Muscle of leg (tissue), 11 donors: ENCODE measurements around the gene ARID5B. TPM values are rescaled to one million over a fixed set of nuclear protein-coding genes. Genes with fewer than 3 reads are reported as not detected.
A peak's percentile ranks its signal among the peaks of the same experiment; 100 is the strongest.

Experiments
- DNase-seq: peaks from one replicate; pipeline ENCODE4 v3.0.0; 2013
- H3K27ac ChIP-seq: one replicate; pipeline ENCODE4 v1.5.1; 2013; ENCODE audit warnings: mild to moderate bottlenecking, low read length, control low read depth
- H3K27me3 ChIP-seq: one replicate; pipeline ENCODE4 v1.6.1; 2013; ENCODE audit warnings: low read length; ENCODE audit not compliant: control insufficient read depth, insufficient read depth
- H3K36me3 ChIP-seq: one replicate; pipeline ENCODE4 v1.6.1; 2013; ENCODE audit warnings: low read length; ENCODE audit not compliant: control insufficient read depth, insufficient read depth
- H3K4me1 ChIP-seq: one replicate; pipeline ENCODE4 v1.6.1; 2013; ENCODE audit warnings: low read length; ENCODE audit not compliant: control insufficient read depth, insufficient read depth
- H3K4me3 ChIP-seq: one replicate; pipeline ENCODE4 v1.5.1; 2013; ENCODE audit warnings: low read length, control low read depth
- H3K9me3 ChIP-seq: replicated peaks from 2 replicates; pipeline ENCODE4 v1.6.1; 2013; ENCODE audit warnings: low read depth, low read length; ENCODE audit not compliant: control insufficient read depth
- WGBS: methylation state at CpG from one replicate; pipeline ENCODE4 v1.1.5; 2013; ENCODE audit warnings: missing lambda C conversion rate; ENCODE audit not compliant: insufficient coverage; 5-methylcytosine and 5-hydroxymethylcytosine counted together
- polyA plus RNA-seq, 8 donors: library from polyadenylated mRNA; unstranded; fragments of 120-200 nt; gene quantifications; one replicate each; pipeline versions ENCODE4 v1.2.1 to v1.2.3, GENCODE V29; 2013; ENCODE audit warnings: inconsistent platforms in 1 of 8, low replicate concordance in 1 of 8; ENCODE audit not compliant: insufficient read length in 8 of 8, insufficient read depth in 1 of 8
- total RNA-seq: library from RNA; stranded (reverse); fragments of 120-200 nt; gene quantifications from one replicate; pipeline ENCODE4 v1.2.4, GENCODE V29; 2013

The ARID5B gene
- total and polyA plus RNA-seq, 9 donors = 10.3 to 24.2 (median 15.2) TPM

DNA sequence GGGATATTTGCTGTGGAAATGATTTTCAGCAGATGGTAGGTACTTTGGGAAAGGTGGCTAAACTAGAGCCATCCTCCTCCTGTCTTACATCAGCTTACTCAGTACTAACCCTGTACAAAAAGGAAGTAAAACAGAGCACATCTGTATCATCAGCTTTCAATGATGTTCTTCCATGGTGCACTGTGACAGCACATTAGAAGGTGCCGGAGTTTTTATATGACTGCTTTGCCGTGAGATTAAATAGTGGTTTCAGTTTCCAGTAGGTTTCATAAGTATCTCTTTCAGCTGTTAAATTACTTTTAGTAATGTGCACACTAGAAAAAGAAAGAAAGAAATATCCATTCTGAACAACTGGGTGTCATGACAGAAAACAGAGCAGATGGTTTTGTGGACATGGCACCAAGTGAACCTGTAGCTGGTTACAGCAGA, 86.5 kb downstream of the ARID5B start:
- peak; percentile 58 for DNase-seq
- Histone ChIP-seq H3K27ac (peak overlapping the region; percentile 55), H3K27me3 (no peaks in the 10 kb centered on the region), H3K9me3 (no peaks in the 10 kb centered on the region), H3K4me1 (peaks cover 6% of the 10 kb centered on the region), H3K36me3 (no peaks in the 10 kb centered on the region), H3K4me3 (no peak overlapping the region)
- WGBS = no CpG with 5 or more reads among the region's 2 CpGs

DNA sequence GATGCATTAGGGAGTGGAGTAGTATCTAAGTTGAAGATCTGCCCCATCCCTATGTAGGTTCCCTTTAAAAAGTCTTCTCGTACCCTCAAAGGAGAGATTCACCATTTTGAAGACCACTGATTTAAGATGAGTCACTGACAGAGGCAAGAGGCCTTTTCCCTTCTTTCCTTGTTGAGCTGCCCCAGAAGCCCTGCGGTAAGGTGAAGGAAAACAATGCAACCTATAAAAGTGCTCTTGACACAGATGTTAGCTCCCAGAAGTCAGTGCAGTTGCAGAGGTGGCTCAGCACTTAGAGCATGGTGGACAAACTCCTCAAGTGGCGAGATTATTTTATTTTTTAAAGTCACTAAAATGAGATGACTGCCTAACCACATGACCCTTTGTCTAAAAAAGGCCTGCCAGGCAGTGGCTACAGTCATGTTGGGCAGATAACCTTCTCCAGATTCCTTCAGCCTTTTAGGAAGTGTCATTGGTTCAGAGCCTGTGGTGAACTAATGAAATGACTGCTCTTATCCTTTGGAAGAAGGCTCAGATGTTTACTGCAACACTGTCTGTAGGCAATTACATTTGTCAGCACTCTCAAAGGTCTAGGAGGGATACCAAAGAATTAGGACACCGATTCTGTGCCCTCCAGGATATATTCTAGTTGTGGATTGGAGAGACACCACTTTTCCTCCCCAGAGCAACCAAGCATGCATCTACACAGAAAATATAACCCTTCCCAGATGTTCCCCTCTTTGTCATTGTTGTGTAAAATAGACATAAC, 88.7 kb downstream of the ARID5B start:
- WGBS = 100% methylated on average over 2 of the region's 4 CpGs
- peaks cover 6% of the 10 kb centered on the region for H3K4me1 ChIP-seq

GRCh38 chr10:61990761-61991135, 89.2 kb downstream of the ARID5B start:
- Histone ChIP-seq H3K9me3 (no peaks in the 10 kb centered on the region), H3K4me3 (no peak overlapping the region), H3K4me1 (peaks cover 8% of the 10 kb centered on the region), H3K27me3 (no peaks in the 10 kb centered on the region), H3K27ac (no peak overlapping the region), H3K36me3 (no peaks in the 10 kb centered on the region)
- WGBS = no CpG with 5 or more reads among the region's 1 CpG
- no peak for DNase-seq

More for the DNA sequence above, 88.7 kb downstream of the ARID5B start:
- no peak for DNase-seq
- Histone ChIP-seq H3K4me3 (no peak overlapping the region), H3K9me3 (no peaks in the 10 kb centered on the region), H3K36me3 (no peaks in the 10 kb centered on the region), H3K27me3 (no peaks in the 10 kb centered on the region), H3K27ac (no peak overlapping the region)

- Histone ChIP-seq H3K27me3 (no peaks in the 10 kb centered on the region), H3K9me3 (no peaks in the 10 kb centered on the region), H3K27ac (no peak overlapping the region), H3K4me1 (peaks cover 8% of the 10 kb centered on the region), H3K4me3 (no peak overlapping the region), H3K36me3 (no peaks in the 10 kb centered on the region)
- DNase-seq = no peak
Measured at GRCh38 chr10:61991166-61991565, 89.7 kb downstream of the ARID5B start.

GRCh38 chr10:61992059-61992460, 90.6 kb downstream of the ARID5B start:
- H3K27ac ChIP-seq = peak overlapping the region; percentile 92
- peaks cover 8% of the 10 kb centered on the region for H3K4me1 ChIP-seq
- no peaks in the 10 kb centered on the region for H3K36me3 ChIP-seq
- 0% methylated on average over 2 of the region's 4 CpGs for WGBS
- no peaks in the 10 kb centered on the region for H3K27me3 ChIP-seq
- H3K4me3 ChIP-seq = no peak overlapping the region
- DNase-seq = peak; percentile 53
- H3K9me3 ChIP-seq = no peaks in the 10 kb centered on the region

GRCh38 chr10:61992671-61993668, 91.5 kb downstream of the ARID5B start:
- Histone ChIP-seq H3K4me1 (peaks cover 8% of the 10 kb centered on the region), H3K9me3 (no peaks in the 10 kb centered on the region), H3K27me3 (no peaks in the 10 kb centered on the region), H3K36me3 (no peaks in the 10 kb centered on the region), H3K27ac (peak overlapping the region; percentile 92), H3K4me3 (no peak overlapping the region)
- no CpG with 5 or more reads among the region's 7 CpGs for WGBS
- DNase-seq = peak; percentile 92

GRCh38 chr10:61993711-61994401, 92.4 kb downstream of the ARID5B start:
- no peaks in the 10 kb centered on the region for H3K9me3 ChIP-seq
- DNase-seq = peak; percentile 78
- H3K4me1 ChIP-seq = peaks cover 8% of the 10 kb centered on the region
- no CpG with 5 or more reads among the region's 6 CpGs for WGBS
- H3K27ac ChIP-seq = peak overlapping the region; percentile 92
- no peaks in the 10 kb centered on the region for H3K27me3 ChIP-seq
- no peak overlapping the region for H3K4me3 ChIP-seq
- no peaks in the 10 kb centered on the region for H3K36me3 ChIP-seq

GRCh38 chr10:61994405-61995219, 93.1 kb downstream of the ARID5B start:
- no peaks in the 10 kb centered on the region for H3K9me3 ChIP-seq
- peak overlapping the region; percentile 92 for H3K27ac ChIP-seq
- H3K27me3 ChIP-seq = no peaks in the 10 kb centered on the region
- peaks cover 8% of the 10 kb centered on the region for H3K4me1 ChIP-seq
- no peak overlapping the region for H3K4me3 ChIP-seq
- WGBS = no CpG with 5 or more reads among the region's 7 CpGs
- DNase-seq = peak; percentile 40
- H3K36me3 ChIP-seq = no peaks in the 10 kb centered on the region

- H3K4me1 ChIP-seq = peaks cover 8% of the 10 kb centered on the region
- H3K36me3 ChIP-seq = peaks cover 3% of the 10 kb centered on the region
- peak overlapping the region; percentile 53 for H3K27ac ChIP-seq
- H3K4me3 ChIP-seq = no peak overlapping the region
- DNase-seq = no peak
- WGBS = no CpG with 5 or more reads among the region's 3 CpGs
- no peaks in the 10 kb centered on the region for H3K9me3 ChIP-seq
- no peaks in the 10 kb centered on the region for H3K27me3 ChIP-seq
Measured at GRCh38 chr10:61995220-61995503, 93.7 kb downstream of the ARID5B start.
